ENCODE data around the gene RAB3IL1.

Gene RAB3IL1

DNA sequence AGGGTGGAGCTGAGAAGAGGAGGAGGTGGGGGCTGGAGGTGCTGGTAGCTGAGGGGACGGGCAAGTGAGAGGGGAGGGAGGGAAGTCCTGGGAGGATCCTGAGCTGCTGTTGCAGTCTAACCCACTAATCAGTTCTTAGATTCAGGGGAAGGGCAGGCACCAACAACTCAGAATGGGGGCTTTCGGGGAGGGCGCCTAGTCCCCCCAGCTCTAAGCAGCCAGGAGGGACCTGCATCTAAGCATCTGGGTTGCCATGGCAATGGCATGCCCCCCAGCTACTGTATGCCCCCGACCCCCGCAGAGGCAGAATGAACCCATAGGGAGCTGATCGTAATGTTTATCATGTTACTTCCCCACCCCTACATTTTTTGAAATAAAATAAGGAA is 50.4 kb downstream of the RAB3IL1 start:
- H3K4me3 ChIP-seq (ENCODE audit: low read depth, low read length) = no peak overlapping the region
- no peak for DNase-seq (ENCODE audit: low read depth)
- TF ChIP-seq, protein P1, sequence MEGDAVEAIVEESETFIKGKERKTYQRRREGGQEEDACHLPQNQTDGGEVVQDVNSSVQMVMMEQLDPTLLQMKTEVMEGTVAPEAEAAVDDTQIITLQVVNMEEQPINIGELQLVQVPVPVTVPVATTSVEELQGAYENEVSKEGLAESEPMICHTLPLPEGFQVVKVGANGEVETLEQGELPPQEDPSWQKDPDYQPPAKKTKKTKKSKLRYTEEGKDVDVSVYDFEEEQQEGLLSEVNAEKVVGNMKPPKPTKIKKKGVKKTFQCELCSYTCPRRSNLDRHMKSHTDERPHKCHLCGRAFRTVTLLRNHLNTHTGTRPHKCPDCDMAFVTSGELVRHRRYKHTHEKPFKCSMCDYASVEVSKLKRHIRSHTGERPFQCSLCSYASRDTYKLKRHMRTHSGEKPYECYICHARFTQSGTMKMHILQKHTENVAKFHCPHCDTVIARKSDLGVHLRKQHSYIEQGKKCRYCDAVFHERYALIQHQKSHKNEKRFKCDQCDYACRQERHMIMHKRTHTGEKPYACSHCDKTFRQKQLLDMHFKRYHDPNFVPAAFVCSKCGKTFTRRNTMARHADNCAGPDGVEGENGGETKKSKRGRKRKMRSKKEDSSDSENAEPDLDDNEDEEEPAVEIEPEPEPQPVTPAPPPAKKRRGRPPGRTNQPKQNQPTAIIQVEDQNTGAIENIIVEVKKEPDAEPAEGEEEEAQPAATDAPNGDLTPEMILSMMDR (conservative IDR thresholded peaks at IDR 0.05; ENCODE audit: low read depth, low read length) = no peak

DNA sequence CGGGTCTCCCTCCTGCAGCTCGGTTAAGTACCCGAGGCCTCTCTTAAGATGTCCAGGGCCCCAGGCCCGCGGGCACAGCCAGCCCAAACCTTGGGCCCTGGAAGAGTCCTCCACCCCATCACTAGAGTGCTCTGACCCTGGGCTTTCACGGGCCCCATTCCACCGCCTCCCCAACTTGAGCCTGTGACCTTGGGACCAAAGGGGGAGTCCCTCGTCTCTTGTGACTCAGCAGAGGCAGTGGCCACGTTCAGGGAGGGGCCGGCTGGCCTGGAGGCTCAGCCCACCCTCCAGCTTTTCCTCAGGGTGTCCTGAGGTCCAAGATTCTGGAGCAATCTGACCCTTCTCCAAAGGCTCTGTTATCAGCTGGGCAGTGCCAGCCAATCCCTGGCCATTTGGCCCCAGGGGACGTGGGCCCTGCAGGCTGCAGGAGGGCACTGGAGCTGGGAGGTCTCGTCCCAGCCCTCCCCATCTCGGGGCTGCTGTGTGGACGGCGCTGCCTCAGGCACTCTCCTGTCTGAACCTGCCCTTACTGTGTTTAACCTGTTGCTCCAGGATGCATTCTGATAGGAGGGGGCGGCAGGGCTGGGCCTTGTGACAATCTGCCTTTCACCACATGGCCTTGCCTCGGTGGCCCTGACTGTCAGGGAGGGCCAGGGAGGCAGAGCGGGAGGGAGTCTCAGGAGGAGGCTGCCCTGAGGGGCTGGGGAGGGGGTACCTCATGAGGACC is 51.0 kb downstream of the RAB3IL1 start:
- TF ChIP-seq, protein P1 (conservative IDR thresholded peaks at IDR 0.05; ENCODE audit: low read depth, low read length) = no peak
- DNase-seq (ENCODE audit: low read depth) = no peak

DNA sequence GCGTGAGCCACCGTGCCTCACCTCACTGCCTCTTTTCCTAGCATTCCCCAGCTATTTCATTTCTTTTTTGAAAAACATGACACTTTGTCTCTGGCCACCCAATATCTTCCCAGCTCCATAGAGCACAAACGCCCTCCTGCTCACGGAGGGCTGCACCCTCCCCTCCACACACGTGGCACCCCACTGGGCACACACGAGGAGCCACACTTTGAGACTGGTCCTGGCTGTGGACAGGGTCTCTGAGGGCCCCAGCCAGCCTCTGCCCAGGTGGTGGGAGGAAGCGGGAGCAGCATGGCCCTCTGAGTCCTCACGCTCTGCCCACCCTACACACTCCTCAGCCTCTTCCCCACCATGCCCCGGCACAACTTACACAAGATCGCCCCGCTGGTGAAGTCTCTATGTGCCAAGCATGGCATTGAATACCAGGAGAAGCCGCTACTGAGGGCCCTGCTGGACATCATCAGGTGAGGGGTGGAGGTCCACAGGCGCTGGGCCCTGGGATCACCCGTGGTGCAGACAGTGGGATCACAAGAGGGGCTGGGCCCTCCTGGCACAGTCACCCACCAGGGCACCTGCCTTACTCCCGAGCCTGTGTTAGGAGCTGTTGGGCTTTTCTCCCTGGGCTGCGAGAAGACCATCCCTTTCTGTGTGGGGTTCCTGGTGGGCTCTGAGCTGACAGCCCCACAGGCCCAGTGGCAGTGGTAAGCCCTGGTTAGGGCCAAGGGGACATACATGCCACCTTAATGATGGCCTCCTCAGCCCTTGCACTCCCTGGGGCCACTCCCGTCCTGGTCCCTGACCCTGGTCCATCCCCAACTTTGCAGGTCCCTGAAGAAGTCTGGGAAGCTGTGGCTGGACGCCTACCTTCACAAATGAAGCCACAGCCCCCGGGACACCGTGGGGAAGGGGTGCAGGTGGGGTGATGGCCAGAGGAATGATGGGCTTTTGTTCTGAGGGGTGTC is 52.3 kb downstream of the RAB3IL1 start:
- TF ChIP-seq, protein P1 (conservative IDR thresholded peaks at IDR 0.05; ENCODE audit: low read depth, low read length) = no peak
- no peak overlapping the region for H3K4me3 ChIP-seq (ENCODE audit: low read depth, low read length)
- no peak for DNase-seq (ENCODE audit: low read depth)

More for the DNA sequence above, 51.0 kb downstream of the RAB3IL1 start:
- no peak overlapping the region for H3K4me3 ChIP-seq (ENCODE audit: low read depth, low read length)

GRCh38 chr11:61863548-61864081 is 53.8 kb downstream of the RAB3IL1 start:
- DNase-seq (ENCODE audit: low read depth) = no peak
- TF ChIP-seq, protein P1 (conservative IDR thresholded peaks at IDR 0.05; ENCODE audit: low read depth, low read length) = no peak
- H3K4me3 ChIP-seq (ENCODE audit: low read depth, low read length) = no peak overlapping the region

- TF ChIP-seq, protein P1 (conservative IDR thresholded peaks at IDR 0.05; ENCODE audit: low read depth, low read length) = no peak
- H3K4me3 ChIP-seq (ENCODE audit: low read depth, low read length) = no peak overlapping the region
- DNase-seq (ENCODE audit: low read depth) = no peak
Measured at GRCh38 chr11:61862714-61863547, 54.4 kb downstream of the RAB3IL1 start.

- H3K4me3 ChIP-seq (ENCODE audit: low read depth, low read length) = no peak overlapping the region
- DNase-seq (ENCODE audit: low read depth) = no peak
- TF ChIP-seq, protein P1 (conservative IDR thresholded peaks at IDR 0.05; ENCODE audit: low read depth, low read length) = no peak
Measured at GRCh38 chr11:61861634-61862033, 55.7 kb downstream of the RAB3IL1 start.

Measured in choroid plexus epithelial cell (primary cell).